Activated CD4-positive, alpha-beta memory T cell treated with anti-CD3 and anti-CD28 coated beads, Interleukin-2, amount 10 ng/mL, durations not matched to agents 7 days and 5 days (primary cell): ENCODE results near the gene CENPH. TPM values are rescaled to one million over a fixed set of nuclear protein-coding genes. Genes with fewer than 3 reads are reported as not detected.
"Not testable (repeated sequence)": the region's sequence is repeated elsewhere in the genome, so short reads cannot be mapped to it uniquely, and the experiment has no call there.

Source experiments
- CTCF ChIA-PET: fragments of 350-600 bp; sonication (Branson Sonifier 250); formaldehyde crosslinking; loops from one replicate; lab custom pipeline; 2021; ENCODE audit warnings: antibody characterized with exemption, inconsistent platforms; lab: Charles Lee
- POLR2A ChIA-PET: fragments of 350-600 bp; sonication (Branson Sonifier 250); formaldehyde crosslinking; loops from one replicate; lab custom pipeline; 2021; ENCODE audit warnings: antibody characterized with exemption; lab: Charles Lee
- DNase-seq: peaks from one replicate; pipeline ENCODE4 v3.0.0-alpha.2; 2020
- H3K27ac Mint-ChIP-seq: one replicate; pipeline ENCODE4 v1.8.0; 2021; ENCODE audit warnings: mild to moderate bottlenecking, mixed read lengths
- H3K27me3 Mint-ChIP-seq: one replicate; pipeline ENCODE4 v1.8.0; 2021; ENCODE audit warnings: mixed read lengths
- H3K36me3 Mint-ChIP-seq: one replicate; pipeline ENCODE4 v1.8.0; 2021; ENCODE audit warnings: low read depth, mixed read lengths
- H3K4me1 Mint-ChIP-seq: one replicate; pipeline ENCODE4 v1.8.0; 2021; ENCODE audit warnings: mixed read lengths
- H3K4me3 Mint-ChIP-seq: one replicate; pipeline ENCODE4 v1.8.0; 2021; ENCODE audit warnings: mild to moderate bottlenecking, mixed read lengths
- H3K9me3 Mint-ChIP-seq: one replicate; pipeline ENCODE4 v1.8.0; 2021; ENCODE audit warnings: mixed read lengths
- total RNA-seq, 2 experiments: library from RNA; stranded (reverse); gene quantifications; one replicate each; pipeline ENCODE4 v1.2.3, GENCODE V29; 2021

The CENPH gene
- total RNA-seq, 2 experiments from 2014 or later: 41.8 to 44.1 TPM

DNA sequence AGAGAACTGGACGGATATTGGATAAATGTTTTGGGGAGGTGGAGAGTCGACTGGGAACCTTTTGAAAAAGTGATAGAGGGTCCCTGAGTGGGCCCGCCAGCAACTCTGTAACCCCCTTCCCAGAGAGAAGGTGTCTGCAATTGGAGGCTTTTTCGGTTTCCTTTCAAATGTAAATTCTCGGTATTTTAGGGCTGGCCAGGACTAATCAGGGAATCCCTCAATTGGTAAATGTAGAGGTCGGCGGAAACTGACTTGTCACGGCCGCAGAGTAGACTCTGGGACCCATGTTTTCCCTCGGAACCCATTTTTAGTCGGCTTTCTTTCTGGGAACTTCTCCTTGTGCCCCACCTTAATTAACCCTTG is 21.9 kb upstream of the CENPH start:
- Mint-ChIP-seq H3K4me3 (peak overlapping the region; percentile 94), H3K27ac (peak overlapping the region; percentile 85), H3K36me3 (peaks cover 53% of the 10 kb centered on the region), H3K27me3 (no peaks in the 10 kb centered on the region), H3K4me1 (peaks cover 54% of the 10 kb centered on the region), H3K9me3 (no peaks in the 10 kb centered on the region)
- POLR2A ChIA-PET: interaction anchor here (0.9 to 4.0 kb wide), 9 partner anchors 9 to 165 kb away, joined by 3 to 41 read pairs (median 5); partner anchors contain the start of genes CCDC125, CDK7, CENPH and SLC30A5
- CTCF ChIA-PET: interaction anchor here (0.5 to 2.9 kb wide), 4 partner anchors 22 to 165 kb away, joined by 3 to 20 read pairs (median 5); partner anchors contain the start of genes CCDC125, CENPH and SLC30A5
- DNase-seq: peak; percentile 18

DNA sequence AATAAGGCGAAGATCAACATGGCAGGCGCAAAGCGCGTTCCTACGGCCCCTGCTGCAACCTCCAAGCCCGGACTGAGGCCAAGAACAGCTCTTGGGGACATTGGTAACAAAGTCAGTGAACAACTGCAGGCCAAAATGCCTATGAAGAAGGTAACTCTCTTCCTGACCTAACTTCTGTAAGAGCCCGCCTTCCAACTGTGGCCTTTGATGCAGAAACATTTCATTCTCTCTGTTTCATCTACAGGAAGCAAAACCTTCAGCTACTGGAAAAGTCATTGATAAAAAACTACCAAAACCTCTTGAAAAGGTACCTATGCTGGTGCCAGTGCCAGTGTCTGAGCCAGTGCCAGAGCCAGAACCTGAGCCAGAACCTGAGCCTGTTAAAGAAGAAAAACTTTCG is 21.5 kb upstream of the CENPH start:
- H3K27ac Mint-ChIP-seq: peak overlapping the region; percentile 85
- no peak for DNase-seq
- H3K4me1 Mint-ChIP-seq: peaks cover 56% of the 10 kb centered on the region
- H3K4me3 Mint-ChIP-seq: peak overlapping the region; percentile 94
- ChIA-PET CTCF (interaction anchor here (1.3 to 2.9 kb wide), 4 partner anchors 22 to 167 kb away, joined by 3 to 20 read pairs (median 7); partner anchors contain the start of genes CCDC125, CENPH and SLC30A5), POLR2A (interaction anchor here (1.1 to 4.0 kb wide), 6 partner anchors 9 to 74 kb away, joined by 3 to 41 read pairs (median 19); partner anchors contain the start of genes CDK7, CENPH and SLC30A5)
- H3K36me3 Mint-ChIP-seq: peaks cover 56% of the 10 kb centered on the region
- no peaks in the 10 kb centered on the region for H3K27me3 Mint-ChIP-seq
- H3K9me3 Mint-ChIP-seq: no peaks in the 10 kb centered on the region

DNA sequence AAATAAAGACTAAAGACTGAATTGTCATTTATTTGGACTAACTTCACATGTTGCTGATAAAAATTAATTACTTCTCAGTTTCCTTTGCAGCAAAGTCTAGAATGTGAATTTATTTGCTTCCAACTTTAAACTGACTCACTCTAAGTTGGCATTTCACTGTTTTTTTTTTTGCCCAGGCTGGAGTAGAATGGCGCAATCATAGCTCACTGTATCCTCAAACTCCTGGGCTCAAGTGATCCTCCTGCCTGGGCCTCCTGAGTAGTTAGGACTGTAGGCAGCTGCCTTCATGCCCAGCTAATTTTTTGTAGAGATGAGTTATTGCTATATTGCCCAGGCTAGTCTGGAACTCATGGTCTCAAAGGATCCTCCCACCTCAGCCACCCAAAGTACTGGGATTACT is 18.9 kb upstream of the CENPH start:
- ChIA-PET POLR2A (interaction anchor here (1.4 to 1.5 kb wide), 2 partner anchors 19 to 77 kb away, joined by 6 read pairs; partner anchors contain the start of genes CENPH and SLC30A5), CTCF (interaction anchor here (1.5 kb wide), 1 partner anchor 10 kb away, joined by 3 read pairs; no protein-coding TSS in a partner anchor)
- Mint-ChIP-seq H3K4me1 (peaks cover 59% of the 10 kb centered on the region), H3K9me3 (no peaks in the 10 kb centered on the region), H3K27ac (no peak overlapping the region), H3K4me3 (no peak overlapping the region), H3K27me3 (no peaks in the 10 kb centered on the region), H3K36me3 (peaks cover 80% of the 10 kb centered on the region)
- no peak for DNase-seq

DNA sequence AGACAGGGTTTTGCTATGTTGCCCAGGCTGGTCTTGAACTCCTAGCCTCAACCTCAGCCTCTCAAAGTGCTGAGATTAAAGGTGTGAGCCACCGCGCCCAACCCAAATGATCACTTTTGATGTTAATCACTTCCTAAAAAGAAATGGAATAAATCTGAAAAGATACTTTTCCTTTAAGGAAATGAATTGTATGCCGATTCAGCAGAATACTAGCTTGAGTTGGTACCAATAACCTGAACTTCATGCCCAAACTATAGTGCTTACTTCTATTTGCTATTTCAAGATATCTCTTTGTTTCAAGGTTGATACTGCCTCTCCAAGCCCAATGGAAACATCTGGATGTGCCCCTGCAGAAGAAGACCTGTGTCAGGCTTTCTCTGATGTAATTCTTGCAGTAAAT is 18.4 kb upstream of the CENPH start:
- POLR2A ChIA-PET: interaction anchor here (1.4 kb wide), 1 partner anchor 19 kb away, joined by 6 read pairs; the partner anchor contains the start of gene CENPH
- no peak for DNase-seq
- Mint-ChIP-seq H3K9me3 (no peaks in the 10 kb centered on the region), H3K4me3 (no peak overlapping the region), H3K27ac (peak overlapping the region; percentile 47), H3K36me3 (peaks cover 84% of the 10 kb centered on the region), H3K27me3 (no peaks in the 10 kb centered on the region), H3K4me1 (peaks cover 56% of the 10 kb centered on the region)
- CTCF ChIA-PET: interaction anchor here (0.6 to 1.5 kb wide), 2 partner anchors 10 to 163 kb away, joined by 3 read pairs; no protein-coding TSS in a partner anchor

DNA sequence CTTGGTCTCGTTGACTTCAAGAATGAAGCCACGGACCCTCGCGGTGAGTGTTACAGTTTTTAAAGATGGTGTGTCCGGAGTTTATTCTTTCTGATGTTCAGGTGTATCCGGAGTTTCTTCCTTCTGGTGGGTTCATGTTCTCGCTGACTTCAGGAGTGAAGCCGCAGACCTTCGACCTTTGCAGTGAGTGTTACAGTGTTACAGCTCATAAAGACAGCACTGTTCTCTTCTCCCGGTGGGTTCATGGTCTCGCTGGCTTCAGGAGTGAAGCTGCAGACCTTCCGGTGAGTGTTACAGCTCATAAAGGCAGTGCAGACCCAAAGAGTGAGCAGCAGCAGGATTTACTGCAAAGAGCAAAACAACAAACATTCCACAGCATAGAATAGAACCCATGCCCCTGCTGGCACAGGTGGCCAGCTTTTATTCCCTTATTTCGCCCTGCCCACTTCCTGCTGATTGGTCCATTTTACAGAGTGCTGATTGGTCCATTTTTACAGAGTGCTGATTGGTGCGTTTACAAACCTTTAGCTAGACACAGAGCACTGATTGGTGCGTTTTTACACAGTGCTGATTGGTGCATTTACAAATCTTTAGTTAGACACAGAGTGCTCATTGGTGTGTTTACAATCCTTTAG is 7.6 kb upstream of the CENPH start:
- POLR2A ChIA-PET: interaction anchor here (1.4 kb wide), 1 partner anchor 14 kb away, joined by 3 read pairs; no protein-coding TSS in a partner anchor

DNA sequence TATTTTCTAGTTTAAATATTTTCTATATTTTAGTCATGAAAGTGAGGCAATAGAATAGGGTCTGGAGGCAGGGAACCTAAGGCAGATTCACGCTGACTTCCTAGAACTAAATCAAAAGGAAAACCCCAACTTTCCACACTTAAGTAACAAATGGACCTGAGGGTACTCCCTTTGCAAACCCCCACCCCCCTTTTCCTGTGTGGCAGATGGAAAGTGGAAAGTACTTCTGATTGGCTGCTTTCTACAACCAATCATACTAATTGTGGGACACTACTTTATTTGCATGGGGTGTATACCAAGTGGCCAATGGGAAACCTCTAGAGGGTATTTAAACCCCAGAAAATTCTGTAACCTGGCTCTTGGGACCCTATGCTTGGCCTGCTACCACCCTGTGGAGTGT is 4.8 kb upstream of the CENPH start:
- Mint-ChIP-seq H3K27me3 (no peaks in the 10 kb centered on the region), H3K36me3 (no peaks in the 10 kb centered on the region), H3K27ac (no peak overlapping the region), H3K9me3 (peaks cover 6% of the 10 kb centered on the region), H3K4me3 (no peak overlapping the region), H3K4me1 (peaks cover 8% of the 10 kb centered on the region)
- POLR2A ChIA-PET: no interaction called here
- CTCF ChIA-PET: no interaction called here
- DNase-seq: no peak

More for the DNA sequence above, 7.6 kb upstream of the CENPH start:
- peaks cover 14% of the 10 kb centered on the region for H3K36me3 Mint-ChIP-seq
- H3K4me1 Mint-ChIP-seq, H3K27me3 Mint-ChIP-seq, DNase-seq, H3K4me3 Mint-ChIP-seq, H3K27ac Mint-ChIP-seq, H3K9me3 Mint-ChIP-seq, CTCF ChIA-PET: not testable (repeated sequence)

DNA sequence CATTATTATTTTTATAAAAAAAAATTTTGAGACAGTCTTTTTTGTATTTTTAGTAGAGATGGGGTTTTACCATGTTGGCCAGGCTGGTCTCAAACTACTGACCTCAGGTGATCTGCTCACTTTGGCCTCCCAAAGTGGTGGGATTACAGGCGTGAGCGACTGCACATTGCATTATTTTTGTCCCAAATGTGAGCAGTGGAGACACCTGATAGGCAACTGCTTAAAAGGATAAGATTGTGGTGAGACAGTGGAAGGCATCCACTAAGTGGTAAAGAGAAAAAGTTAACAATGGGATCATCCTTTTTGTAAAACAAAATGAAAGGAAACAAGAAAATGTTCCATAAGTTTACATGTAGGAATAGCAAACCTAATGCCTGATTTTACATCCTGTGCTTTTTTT is 2.0 kb upstream of the CENPH start:
- H3K27ac Mint-ChIP-seq: no peak overlapping the region
- peaks cover 17% of the 10 kb centered on the region for H3K4me1 Mint-ChIP-seq
- peaks cover 6% of the 10 kb centered on the region for H3K36me3 Mint-ChIP-seq
- no peak overlapping the region for H3K4me3 Mint-ChIP-seq
- no peaks in the 10 kb centered on the region for H3K27me3 Mint-ChIP-seq
- no peaks in the 10 kb centered on the region for H3K9me3 Mint-ChIP-seq
- DNase-seq: no peak
- CTCF ChIA-PET: no interaction called here
- POLR2A ChIA-PET: no interaction called here

DNA sequence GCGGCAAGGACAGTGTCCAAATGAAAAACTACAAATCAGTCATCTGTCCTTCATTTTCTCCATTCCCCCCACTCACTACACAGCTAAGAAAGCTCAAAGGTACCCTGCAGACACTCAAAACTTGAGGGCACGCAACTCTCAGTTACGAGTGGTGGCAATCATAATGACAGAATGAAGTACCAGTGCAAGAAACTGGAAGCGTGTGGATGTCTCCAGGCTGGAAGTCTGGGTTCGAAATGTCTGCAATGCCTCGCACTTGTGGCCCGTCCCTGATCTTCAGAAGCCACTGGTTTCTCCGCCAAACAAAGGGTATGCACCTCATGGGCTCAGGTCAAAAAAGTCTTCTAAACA is 597 bp upstream of the CENPH start:
- ChIA-PET POLR2A (interaction anchor here (1.2 to 2.8 kb wide), 12 partner anchors 8 to 908 kb away, joined by 3 to 41 read pairs (median 8); partner anchors contain the start of genes CCDC125, CCNB1 and SLC30A5), CTCF (no interaction called here)
- Mint-ChIP-seq H3K27ac (peak overlapping the region; percentile 93), H3K27me3 (no peaks in the 10 kb centered on the region), H3K4me3 (peak overlapping the region; percentile 92), H3K9me3 (no peaks in the 10 kb centered on the region), H3K36me3 (peaks cover 8% of the 10 kb centered on the region), H3K4me1 (peaks cover 17% of the 10 kb centered on the region)
- DNase-seq: no peak

DNA sequence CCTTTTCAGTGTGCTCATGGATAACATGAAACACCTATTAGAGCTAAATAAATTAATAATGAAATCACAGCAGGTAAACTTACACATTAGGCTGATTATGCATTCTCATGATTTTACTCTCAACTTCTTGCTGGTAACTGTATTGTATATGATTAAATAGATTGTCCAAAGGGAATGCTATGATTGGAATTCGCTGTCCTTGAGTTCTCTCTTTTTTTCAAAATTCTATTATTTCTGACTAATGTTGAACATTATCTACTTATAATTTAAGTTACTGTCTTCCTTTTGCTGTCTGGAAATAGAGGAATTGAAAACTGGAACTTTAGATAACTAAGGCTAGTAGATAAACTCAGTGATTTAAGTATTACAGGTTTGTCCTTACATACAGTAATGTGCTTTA is 13.1 kb downstream of the CENPH start:
- POLR2A ChIA-PET: no interaction called here

DNA sequence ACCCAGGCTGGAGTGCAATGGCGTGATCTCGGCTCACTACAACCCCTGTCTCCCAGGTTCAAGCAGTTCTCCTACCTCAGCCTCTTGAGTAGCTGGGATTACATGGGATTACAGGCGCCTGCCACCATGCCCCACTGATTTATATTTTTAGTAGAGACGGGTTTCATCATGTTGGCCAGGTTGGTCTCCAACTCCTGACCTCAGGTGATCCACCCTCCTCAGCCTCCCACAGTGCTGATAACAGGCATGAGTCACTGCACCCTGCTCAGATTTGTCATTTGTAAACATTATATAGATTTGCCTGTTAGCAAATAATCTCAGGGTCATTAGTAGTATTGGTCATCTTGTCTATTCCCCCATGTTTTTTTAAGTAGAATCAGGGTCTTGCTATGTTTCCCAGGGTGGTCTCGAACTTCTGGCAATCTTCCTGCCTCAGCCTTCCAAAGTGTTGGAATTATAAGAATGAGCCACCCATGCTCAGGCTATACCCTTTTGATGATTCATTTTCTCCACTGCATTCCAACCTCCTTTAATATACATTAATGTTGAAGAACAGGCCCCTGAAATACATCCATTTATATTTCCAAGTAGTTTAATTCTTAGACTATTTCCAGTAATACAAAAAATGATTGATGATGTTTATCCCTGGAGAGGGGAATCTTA is 17.3 kb downstream of the CENPH start:
- no peak for DNase-seq
- POLR2A ChIA-PET: no interaction called here
- Mint-ChIP-seq H3K9me3 (no peaks in the 10 kb centered on the region), H3K4me1 (peaks cover 2% of the 10 kb centered on the region), H3K4me3 (no peak overlapping the region), H3K27me3 (no peaks in the 10 kb centered on the region), H3K36me3 (peaks cover 19% of the 10 kb centered on the region), H3K27ac (no peak overlapping the region)
- CTCF ChIA-PET: no interaction called here

More for the DNA sequence above, 13.1 kb downstream of the CENPH start:
- no peak overlapping the region for H3K27ac Mint-ChIP-seq
- no peaks in the 10 kb centered on the region for H3K27me3 Mint-ChIP-seq
- no peaks in the 10 kb centered on the region for H3K4me1 Mint-ChIP-seq
- H3K4me3 Mint-ChIP-seq: no peak overlapping the region
- H3K36me3 Mint-ChIP-seq: peaks cover 27% of the 10 kb centered on the region
- no peaks in the 10 kb centered on the region for H3K9me3 Mint-ChIP-seq
- CTCF ChIA-PET: interaction anchor here (0.9 kb wide), 1 partner anchor 130 kb away, joined by 3 read pairs; the partner anchor contains the start of gene CCDC125
- DNase-seq: no peak

DNA sequence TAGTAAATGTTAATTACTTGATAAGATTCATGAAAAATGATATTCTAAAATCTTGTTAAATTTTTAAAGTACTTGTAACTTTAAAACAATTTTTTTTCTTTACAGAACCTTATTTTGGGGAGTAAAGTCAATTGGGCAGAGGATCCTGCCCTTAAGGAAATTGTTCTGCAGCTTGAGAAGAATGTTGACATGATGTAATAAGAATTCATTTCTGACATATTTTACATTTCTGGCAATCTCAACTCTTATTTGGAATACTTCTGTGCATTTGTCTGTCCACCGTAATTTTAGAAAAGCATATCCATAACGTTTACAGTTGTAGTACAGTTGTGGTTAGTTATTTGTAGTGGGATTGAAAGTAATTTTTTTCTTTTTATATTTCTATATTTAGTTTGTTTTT is 20.2 kb downstream of the CENPH start:
- Mint-ChIP-seq H3K9me3 (no peaks in the 10 kb centered on the region), H3K27ac (no peak overlapping the region), H3K4me1 (peaks cover 8% of the 10 kb centered on the region), H3K27me3 (no peaks in the 10 kb centered on the region), H3K36me3 (peaks cover 20% of the 10 kb centered on the region), H3K4me3 (no peak overlapping the region)
- DNase-seq: no peak
- ChIA-PET POLR2A (interaction anchor here (0.9 kb wide), 1 partner anchor 123 kb away, joined by 4 read pairs; the partner anchor contains the start of gene CCDC125), CTCF (no interaction called here)

DNA sequence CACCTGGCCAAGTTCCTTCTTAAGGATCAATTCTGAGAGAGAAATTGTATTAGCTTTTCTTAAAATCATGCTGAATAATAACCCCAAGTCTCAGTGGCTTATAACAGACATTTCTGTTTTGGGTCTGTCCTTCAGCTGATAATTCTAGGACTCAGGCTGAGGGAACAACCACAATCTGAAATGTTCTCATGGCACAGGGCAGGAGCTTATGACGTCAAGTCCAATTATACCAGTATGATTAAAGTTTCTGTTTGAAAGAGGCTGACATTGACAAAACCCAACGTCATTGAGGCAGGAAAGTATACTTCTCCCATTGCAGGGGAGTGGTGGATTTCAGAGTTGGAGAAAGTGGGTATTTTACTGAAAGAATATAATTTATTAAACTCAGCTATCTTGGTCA is 21.8 kb downstream of the CENPH start:
- peaks cover 23% of the 10 kb centered on the region for H3K36me3 Mint-ChIP-seq
- H3K4me3 Mint-ChIP-seq: no peak overlapping the region
- H3K27me3 Mint-ChIP-seq: no peaks in the 10 kb centered on the region
- H3K9me3 Mint-ChIP-seq: no peaks in the 10 kb centered on the region
- no peak for DNase-seq
- no peak overlapping the region for H3K27ac Mint-ChIP-seq
- CTCF ChIA-PET: interaction anchor here (1.1 to 1.3 kb wide), 2 partner anchors 21 to 36 kb away, joined by 3 read pairs; partner anchors contain the start of gene CENPH
- peaks cover 15% of the 10 kb centered on the region for H3K4me1 Mint-ChIP-seq
- POLR2A ChIA-PET: interaction anchor here (0.8 to 2.2 kb wide), 5 partner anchors 9 to 45 kb away, joined by 3 to 15 read pairs (median 4); partner anchors contain the start of gene CENPH
